ENCODE measurements around the gene P3H2.

P3H2 gene

DNA sequence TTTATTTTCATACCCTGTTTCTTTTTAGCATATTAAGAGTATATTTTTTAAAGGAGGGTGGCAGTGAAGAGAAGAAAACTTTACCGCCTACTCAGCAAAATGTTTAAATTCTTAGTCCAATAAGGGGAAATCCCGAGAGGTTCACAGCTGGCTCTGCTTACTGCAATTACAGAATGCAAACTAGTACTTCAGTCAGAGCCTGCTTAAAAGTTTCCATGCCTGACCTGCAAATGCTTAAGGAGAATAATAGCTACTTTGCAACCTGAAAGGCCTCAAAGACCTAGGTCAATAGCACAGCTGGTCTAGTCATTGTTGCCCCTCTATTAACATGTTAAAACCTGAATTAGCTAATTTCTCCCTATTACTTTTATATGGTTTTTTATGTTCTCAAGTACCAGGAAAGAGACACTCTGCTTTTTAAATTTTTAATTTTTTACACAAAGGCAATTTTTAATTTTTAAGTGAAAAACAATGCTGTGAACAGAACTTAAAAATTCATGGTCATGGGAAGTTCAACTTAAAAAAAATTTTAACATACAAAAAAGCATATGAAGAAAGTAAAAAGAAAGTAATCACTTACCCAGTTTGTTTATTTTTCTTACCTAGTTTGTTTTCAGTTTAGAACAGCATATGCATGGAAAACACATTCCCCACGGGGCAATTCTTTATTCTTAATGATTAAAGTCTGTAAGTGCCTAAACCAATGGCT, 79.2 kb downstream of the P3H2 start:
- Histone ChIP-seq H3K9ac (ENCODE audit: low read length) (no peak overlapping the region), H3K36me3 (ENCODE audit: control insufficient read depth, insufficient read depth, low read length) (no peaks in the 10 kb centered on the region), H3K4me3 (ENCODE audit: low read length) (no peak overlapping the region), H3K27me3 (ENCODE audit: control insufficient read depth, insufficient read depth, low read length) (no peaks in the 10 kb centered on the region), H3K9me3 (ENCODE audit: control insufficient read depth, low read length) (no peaks in the 10 kb centered on the region), H3K4me1 (ENCODE audit: control insufficient read depth, insufficient read depth, low read length) (no peaks in the 10 kb centered on the region)

- Histone ChIP-seq H3K9ac (ENCODE audit: low read length) (no peak overlapping the region), H3K4me1 (ENCODE audit: control insufficient read depth, insufficient read depth, low read length) (no peaks in the 10 kb centered on the region), H3K36me3 (ENCODE audit: control insufficient read depth, insufficient read depth, low read length) (no peaks in the 10 kb centered on the region), H3K4me3 (ENCODE audit: low read length) (no peak overlapping the region), H3K27me3 (ENCODE audit: control insufficient read depth, insufficient read depth, low read length) (no peaks in the 10 kb centered on the region), H3K9me3 (ENCODE audit: control insufficient read depth, low read length) (no peaks in the 10 kb centered on the region)
Measured at GRCh38 chr3:190040145-190040544, 80.6 kb downstream of the P3H2 start.

DNA sequence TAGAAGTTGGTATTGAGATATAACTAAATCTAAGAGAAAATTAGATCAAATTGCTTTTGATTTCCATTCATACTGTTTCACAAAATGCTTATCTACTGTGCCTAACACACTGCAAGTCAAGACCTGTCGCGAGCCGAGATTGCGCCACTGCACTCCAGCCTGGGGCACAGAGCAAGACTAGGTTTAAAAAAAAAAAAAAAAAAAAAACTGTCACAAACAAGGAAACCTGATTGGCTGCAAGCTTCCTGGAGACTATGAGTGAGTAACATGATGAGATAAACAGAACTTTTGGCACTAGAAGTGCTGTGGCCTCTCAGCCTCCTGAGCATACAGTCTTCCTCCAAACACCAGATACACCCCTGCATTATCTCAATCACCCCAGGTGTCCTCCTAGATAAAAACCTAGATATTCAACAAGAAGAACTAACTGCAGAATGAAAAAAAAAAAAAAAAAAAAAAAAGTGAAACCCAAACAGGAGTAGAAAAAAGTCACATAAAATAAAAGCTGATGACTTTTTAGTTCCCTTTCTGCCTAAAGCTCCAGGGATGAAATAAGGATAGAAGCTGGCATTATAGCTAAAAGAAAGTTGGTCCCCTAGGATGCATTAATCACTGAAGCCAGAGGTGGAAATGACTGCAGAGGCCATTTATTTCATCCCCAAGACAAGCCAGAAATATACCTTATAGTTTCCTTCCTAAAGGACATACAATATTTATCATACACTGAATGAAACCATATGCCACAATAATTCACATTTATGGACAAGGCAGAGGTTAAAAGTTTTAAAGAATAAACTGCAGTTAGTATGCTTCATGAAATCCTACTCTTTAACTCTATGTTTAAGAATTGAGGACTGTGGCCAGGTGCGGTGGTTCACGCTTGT, 82.4 kb downstream of the P3H2 start:
- H3K4me3 ChIP-seq (ENCODE audit: low read length): no peak overlapping the region
- no peaks in the 10 kb centered on the region for H3K4me1 ChIP-seq (ENCODE audit: control insufficient read depth, insufficient read depth, low read length)
- no peaks in the 10 kb centered on the region for H3K36me3 ChIP-seq (ENCODE audit: control insufficient read depth, insufficient read depth, low read length)
- H3K9ac ChIP-seq (ENCODE audit: low read length): no peak overlapping the region
- H3K27me3 ChIP-seq (ENCODE audit: control insufficient read depth, insufficient read depth, low read length): no peaks in the 10 kb centered on the region
- H3K9me3 ChIP-seq (ENCODE audit: control insufficient read depth, low read length): no peaks in the 10 kb centered on the region

DNA sequence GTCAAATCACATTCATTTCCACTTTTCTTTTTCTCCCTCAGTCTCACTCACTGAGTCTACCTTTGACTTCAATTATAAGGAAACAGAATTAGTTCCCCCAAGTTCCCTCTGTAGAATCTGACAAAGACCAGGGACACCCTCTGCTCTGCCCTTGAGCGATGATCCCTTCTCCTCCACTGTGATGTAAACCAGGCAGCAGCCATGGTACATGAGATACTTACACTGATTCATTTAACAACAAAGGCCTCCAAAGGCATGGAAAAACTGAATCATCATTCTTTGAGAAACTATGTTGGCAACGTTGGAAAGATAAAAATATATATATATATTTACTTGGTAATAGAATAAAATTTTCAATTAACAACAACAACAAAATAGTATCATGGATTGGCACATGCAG, 84.1 kb downstream of the P3H2 start:
- Histone ChIP-seq H3K27me3 (ENCODE audit: control insufficient read depth, insufficient read depth, low read length) (no peaks in the 10 kb centered on the region), H3K9ac (ENCODE audit: low read length) (no peak overlapping the region), H3K4me3 (ENCODE audit: low read length) (no peak overlapping the region), H3K36me3 (ENCODE audit: control insufficient read depth, insufficient read depth, low read length) (no peaks in the 10 kb centered on the region), H3K9me3 (ENCODE audit: control insufficient read depth, low read length) (no peaks in the 10 kb centered on the region), H3K4me1 (ENCODE audit: control insufficient read depth, insufficient read depth, low read length) (no peaks in the 10 kb centered on the region)

DNA sequence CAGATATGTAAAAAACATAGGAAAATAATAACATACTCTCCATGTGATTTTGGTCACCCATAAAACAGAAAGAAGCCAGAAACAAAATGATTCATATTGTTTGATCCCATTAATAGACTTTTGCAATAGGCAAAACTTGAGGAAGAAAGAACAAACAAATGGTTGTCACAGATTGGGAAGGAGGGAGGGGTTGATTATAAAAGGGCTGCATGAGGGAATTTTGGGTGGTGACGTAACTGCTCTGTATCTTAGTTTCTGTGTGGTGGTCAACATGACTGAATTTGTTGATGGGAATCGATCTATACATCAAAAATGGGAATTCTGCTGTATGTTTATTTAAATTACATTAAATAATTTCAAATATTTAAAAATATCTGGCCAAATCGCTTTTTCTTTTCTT, 86.3 kb downstream of the P3H2 start:
- Histone ChIP-seq H3K4me1 (ENCODE audit: control insufficient read depth, insufficient read depth, low read length) (no peaks in the 10 kb centered on the region), H3K4me3 (ENCODE audit: low read length) (no peak overlapping the region), H3K9me3 (ENCODE audit: control insufficient read depth, low read length) (no peaks in the 10 kb centered on the region), H3K27me3 (ENCODE audit: control insufficient read depth, insufficient read depth, low read length) (no peaks in the 10 kb centered on the region), H3K36me3 (ENCODE audit: control insufficient read depth, insufficient read depth, low read length) (no peaks in the 10 kb centered on the region), H3K9ac (ENCODE audit: low read length) (no peak overlapping the region)

DNA sequence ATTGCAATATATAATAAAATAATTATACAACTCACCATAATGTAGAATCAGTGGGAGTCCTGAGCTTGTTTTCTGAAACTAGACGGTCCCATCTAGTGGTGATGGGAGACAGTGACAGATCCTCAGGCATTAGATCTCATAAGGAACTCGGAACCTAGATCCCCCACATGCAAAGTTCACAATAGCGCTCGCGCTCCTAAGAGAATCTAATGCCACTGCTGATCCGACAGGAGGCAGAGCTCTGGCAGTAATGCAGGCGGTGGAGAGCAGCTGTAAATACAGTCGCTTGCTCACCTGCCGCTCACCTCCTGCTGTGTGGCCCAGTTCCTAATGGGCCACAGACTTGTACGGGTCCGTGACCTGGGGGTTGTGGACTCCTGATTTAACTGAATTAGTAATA, 87.8 kb downstream of the P3H2 start:
- Histone ChIP-seq H3K4me3 (ENCODE audit: low read length) (no peak overlapping the region), H3K27me3 (ENCODE audit: control insufficient read depth, insufficient read depth, low read length) (no peaks in the 10 kb centered on the region), H3K9me3 (ENCODE audit: control insufficient read depth, low read length) (no peaks in the 10 kb centered on the region)

GRCh38 chr3:190031887-190032752, 88.6 kb downstream of the P3H2 start:
- Histone ChIP-seq H3K9me3 (ENCODE audit: control insufficient read depth, low read length) (no peaks in the 10 kb centered on the region), H3K4me3 (ENCODE audit: low read length) (no peak overlapping the region), H3K9ac (ENCODE audit: low read length) (no peak overlapping the region), H3K4me1 (ENCODE audit: control insufficient read depth, insufficient read depth, low read length) (no peaks in the 10 kb centered on the region), H3K27me3 (ENCODE audit: control insufficient read depth, insufficient read depth, low read length) (no peaks in the 10 kb centered on the region), H3K36me3 (ENCODE audit: control insufficient read depth, insufficient read depth, low read length) (no peaks in the 10 kb centered on the region)

More for the DNA sequence above, 87.8 kb downstream of the P3H2 start:
- no peaks in the 10 kb centered on the region for H3K36me3 ChIP-seq (ENCODE audit: control insufficient read depth, insufficient read depth, low read length)
- H3K4me1 ChIP-seq (ENCODE audit: control insufficient read depth, insufficient read depth, low read length): no peaks in the 10 kb centered on the region
- no peak overlapping the region for H3K9ac ChIP-seq (ENCODE audit: low read length)

DNA sequence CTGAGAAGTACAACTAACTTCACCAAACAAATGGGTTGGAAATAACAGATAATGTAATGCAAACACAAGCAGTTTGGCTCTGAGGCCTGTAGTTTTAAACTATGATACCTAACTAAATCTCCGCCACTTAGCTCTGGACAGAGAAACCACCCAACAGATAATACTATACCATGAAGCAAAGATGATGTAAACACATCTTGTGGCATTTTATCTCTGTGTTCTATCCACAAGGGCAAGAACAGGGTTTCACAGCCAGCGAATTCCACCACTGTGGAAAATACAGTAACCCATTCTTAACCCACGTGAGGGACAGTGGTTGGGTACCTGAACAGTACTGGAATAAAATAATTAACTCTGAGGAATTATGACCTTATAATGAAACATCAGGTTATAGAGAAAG, 93.6 kb downstream of the P3H2 start:
- Histone ChIP-seq H3K9ac (ENCODE audit: low read length) (no peak overlapping the region), H3K9me3 (ENCODE audit: control insufficient read depth, low read length) (no peaks in the 10 kb centered on the region), H3K4me3 (ENCODE audit: low read length) (no peak overlapping the region), H3K27me3 (ENCODE audit: control insufficient read depth, insufficient read depth, low read length) (no peaks in the 10 kb centered on the region), H3K36me3 (ENCODE audit: control insufficient read depth, insufficient read depth, low read length) (no peaks in the 10 kb centered on the region), H3K4me1 (ENCODE audit: control insufficient read depth, insufficient read depth, low read length) (no peaks in the 10 kb centered on the region)

DNA sequence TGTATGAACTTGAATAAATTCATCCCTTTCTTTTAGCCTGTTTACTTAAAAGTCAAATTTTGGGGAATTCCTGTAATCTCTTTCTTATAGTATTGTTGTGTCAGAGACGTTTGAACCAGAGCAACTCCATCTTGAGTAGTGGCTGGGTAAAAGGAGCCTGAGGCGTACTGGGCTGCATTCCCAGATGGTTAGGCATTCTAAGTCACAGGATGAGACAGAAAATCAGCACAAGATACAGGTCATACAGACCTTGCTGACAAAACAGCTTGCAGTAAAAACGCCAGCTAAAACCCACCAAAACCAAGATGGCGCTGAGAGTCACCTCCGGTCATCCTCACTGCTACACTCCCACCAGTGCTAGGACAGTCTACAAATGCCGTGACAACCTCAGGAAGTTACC, 94.5 kb downstream of the P3H2 start:
- no peaks in the 10 kb centered on the region for H3K9me3 ChIP-seq (ENCODE audit: control insufficient read depth, low read length)
- H3K4me3 ChIP-seq (ENCODE audit: low read length): no peak overlapping the region
- H3K27me3 ChIP-seq (ENCODE audit: control insufficient read depth, insufficient read depth, low read length): no peaks in the 10 kb centered on the region
- H3K9ac ChIP-seq (ENCODE audit: low read length): no peak overlapping the region
- H3K4me1 ChIP-seq (ENCODE audit: control insufficient read depth, insufficient read depth, low read length): no peaks in the 10 kb centered on the region
- no peaks in the 10 kb centered on the region for H3K36me3 ChIP-seq (ENCODE audit: control insufficient read depth, insufficient read depth, low read length)

- H3K4me3 ChIP-seq (ENCODE audit: low read length): no peak overlapping the region
- H3K36me3 ChIP-seq (ENCODE audit: control insufficient read depth, insufficient read depth, low read length): no peaks in the 10 kb centered on the region
- no peaks in the 10 kb centered on the region for H3K4me1 ChIP-seq (ENCODE audit: control insufficient read depth, insufficient read depth, low read length)
- no peaks in the 10 kb centered on the region for H3K9me3 ChIP-seq (ENCODE audit: control insufficient read depth, low read length)
- no peak overlapping the region for H3K9ac ChIP-seq (ENCODE audit: low read length)
- H3K27me3 ChIP-seq (ENCODE audit: control insufficient read depth, insufficient read depth, low read length): no peaks in the 10 kb centered on the region
Measured at GRCh38 chr3:190024912-190025311, 95.8 kb downstream of the P3H2 start.

GRCh38 chr3:190019844-190020243, 100.9 kb downstream of the P3H2 start:
- Histone ChIP-seq H3K4me3 (ENCODE audit: low read length) (no peak overlapping the region), H3K9me3 (ENCODE audit: control insufficient read depth, low read length) (no peaks in the 10 kb centered on the region), H3K27me3 (ENCODE audit: control insufficient read depth, insufficient read depth, low read length) (no peaks in the 10 kb centered on the region), H3K9ac (ENCODE audit: low read length) (no peak overlapping the region), H3K36me3 (ENCODE audit: control insufficient read depth, insufficient read depth, low read length) (no peaks in the 10 kb centered on the region), H3K4me1 (ENCODE audit: control insufficient read depth, insufficient read depth, low read length) (no peaks in the 10 kb centered on the region)

DNA sequence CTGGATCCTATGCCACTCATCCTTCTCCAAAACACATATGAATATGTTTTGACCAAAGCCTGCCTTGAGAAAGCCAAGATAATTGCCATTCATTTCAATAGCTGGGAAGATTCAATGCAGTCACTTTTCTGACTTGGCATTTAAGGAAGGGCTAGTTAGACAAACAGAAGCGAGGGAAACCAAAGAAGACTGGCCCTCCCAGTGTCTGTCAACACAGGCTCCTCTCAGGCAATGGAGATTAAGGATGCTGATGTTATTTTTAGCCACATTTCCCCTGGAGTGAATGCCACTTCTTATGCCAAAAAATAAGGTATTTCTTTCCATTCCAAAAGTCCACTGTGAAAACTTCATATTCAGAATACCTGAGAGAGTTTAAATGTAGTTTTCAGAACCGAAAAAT, 101.7 kb downstream of the P3H2 start:
- Histone ChIP-seq H3K4me3 (ENCODE audit: low read length) (no peak overlapping the region), H3K9me3 (ENCODE audit: control insufficient read depth, low read length) (no peaks in the 10 kb centered on the region), H3K27me3 (ENCODE audit: control insufficient read depth, insufficient read depth, low read length) (no peaks in the 10 kb centered on the region), H3K9ac (ENCODE audit: low read length) (no peak overlapping the region), H3K36me3 (ENCODE audit: control insufficient read depth, insufficient read depth, low read length) (no peaks in the 10 kb centered on the region), H3K4me1 (ENCODE audit: control insufficient read depth, insufficient read depth, low read length) (no peaks in the 10 kb centered on the region)

Data from mucosa of stomach (tissue), 1 donor.